H9 (cell line): Measurements from ENCODE around the gene SIPA1L3. TPM values are rescaled to one million over a fixed set of nuclear protein-coding genes. Genes with fewer than 3 reads are reported as not detected.
A peak's percentile ranks its signal among the peaks of the same experiment; 100 is the strongest.

Experiments used
- DNase-seq: peaks from one replicate; pipeline ENCODE4 v3.0.0-alpha.2; 2017
- H2AFZ ChIP-seq: one replicate; pipeline ENCODE4 v1.6.1; 2013; ENCODE audit warnings: mild to moderate bottlenecking, low read length, control low read depth, moderate library complexity
- H2AK5ac ChIP-seq: 2 replicates; pipeline ENCODE4 v1.6.1; 2013; ENCODE audit warnings: low read length, control low read depth, mixed read lengths; ENCODE audit not compliant: insufficient read length
- H2BK120ac ChIP-seq: one replicate; pipeline ENCODE4 v1.6.1; 2013; ENCODE audit warnings: low read depth, mild to moderate bottlenecking, low read length, control low read depth, inconsistent platforms; ENCODE audit not compliant: poor library complexity, severe bottlenecking
- H2BK12ac ChIP-seq: 2 replicates; pipeline ENCODE4 v1.6.1; 2013; ENCODE audit warnings: low read length, control low read depth, mixed read lengths, low read depth; ENCODE audit not compliant: insufficient read length
- H2BK15ac ChIP-seq: 2 replicates; pipeline ENCODE4 v1.6.1; 2013; ENCODE audit warnings: low read depth, low read length, control low read depth
- H2BK20ac ChIP-seq: one replicate; pipeline ENCODE4 v1.6.1; 2013; ENCODE audit warnings: low read depth, mild to moderate bottlenecking, low read length, control low read depth, inconsistent platforms; ENCODE audit not compliant: poor library complexity, severe bottlenecking
- H2BK5ac ChIP-seq: 2 replicates; pipeline ENCODE4 v1.6.1; 2013; ENCODE audit warnings: low read length, control low read depth, mixed read lengths; ENCODE audit not compliant: insufficient read length
- H3K14ac ChIP-seq: 2 replicates; pipeline ENCODE4 v1.6.1; 2013; ENCODE audit warnings: low read length, control low read depth; ENCODE audit not compliant: insufficient read depth
- H3K18ac ChIP-seq: 2 replicates; pipeline ENCODE4 v1.6.1; 2013; ENCODE audit warnings: low read depth, mild to moderate bottlenecking, mixed read lengths, low read length, control low read depth; ENCODE audit not compliant: insufficient read length
- H3K23ac ChIP-seq: 2 replicates; pipeline ENCODE4 v1.6.1; 2013; ENCODE audit warnings: low read length, control low read depth, mixed read lengths, low read depth; ENCODE audit not compliant: insufficient read length
- H3K23me2 ChIP-seq: 2 replicates; pipeline ENCODE4 v1.6.1; 2013; ENCODE audit warnings: low read depth, mild to moderate bottlenecking, mixed read lengths, low read length, control low read depth; ENCODE audit not compliant: insufficient read length, poor library complexity, severe bottlenecking
- H3K27ac ChIP-seq: 2 replicates; pipeline ENCODE4 v1.5.1; 2013; ENCODE audit warnings: low read length, control low read depth, mixed read lengths, low read depth; ENCODE audit not compliant: insufficient read length
- H3K27me3 ChIP-seq: 2 replicates; pipeline ENCODE4 v1.6.1; 2013; ENCODE audit warnings: low read length, control low read depth, inconsistent platforms; ENCODE audit not compliant: insufficient read depth
- H3K4ac ChIP-seq: 2 replicates; pipeline ENCODE4 v1.6.1; 2013; ENCODE audit warnings: low read depth, mild to moderate bottlenecking, control low read depth, inconsistent platforms, low read length, moderate library complexity
- H3K4me1 ChIP-seq: 2 replicates; pipeline ENCODE4 v1.6.1; 2013; ENCODE audit warnings: low read length, control low read depth, inconsistent platforms; ENCODE audit not compliant: insufficient read depth
- H3K4me2 ChIP-seq: 2 replicates; pipeline ENCODE4 v1.6.1; 2013; ENCODE audit warnings: low read length, control low read depth, mixed read lengths; ENCODE audit not compliant: insufficient read length, insufficient read depth
- H3K56ac ChIP-seq: 2 replicates; pipeline ENCODE4 v1.6.1; 2013; ENCODE audit warnings: low read depth, mild to moderate bottlenecking, mixed read lengths, low read length, control low read depth; ENCODE audit not compliant: insufficient read length
- H3K79me1 ChIP-seq: 2 replicates; pipeline ENCODE4 v1.6.1; 2013; ENCODE audit warnings: low read depth, mild to moderate bottlenecking, moderate library complexity, low read length, control low read depth, inconsistent platforms; ENCODE audit not compliant: insufficient read depth, poor library complexity, severe bottlenecking
- H3K79me2 ChIP-seq: 2 replicates; pipeline ENCODE4 v1.6.1; 2013; ENCODE audit warnings: low read length, control low read depth, inconsistent platforms; ENCODE audit not compliant: insufficient read depth
- H3K9ac ChIP-seq: 2 replicates; pipeline ENCODE4 v1.6.1; 2013; ENCODE audit warnings: low read length, control low read depth, mixed read lengths; ENCODE audit not compliant: insufficient read length; ENCODE audit errors: extremely low read depth
- H3K9me3 ChIP-seq: one replicate; pipeline ENCODE4 v1.6.1; 2013; ENCODE audit warnings: low read depth, low read length, inconsistent platforms; ENCODE audit not compliant: control insufficient read depth
- H3T11ph ChIP-seq: one replicate; pipeline ENCODE4 v1.6.1; 2013; ENCODE audit warnings: mild to moderate bottlenecking, low read length, control low read depth, inconsistent platforms
- H4K20me1 ChIP-seq: one replicate; pipeline ENCODE4 v1.6.1; 2013; ENCODE audit not compliant: control insufficient read depth, insufficient read length, insufficient read depth
- H4K5ac ChIP-seq: 2 replicates; pipeline ENCODE4 v1.6.1; 2013; ENCODE audit warnings: low read depth, mild to moderate bottlenecking, mixed read lengths, low read length, control low read depth; ENCODE audit not compliant: insufficient read length
- H4K8ac ChIP-seq: replicated peaks from 2 replicates; pipeline ENCODE4 v1.6.1; 2013; ENCODE audit warnings: low read length, control low read depth, mixed read lengths, low read depth; ENCODE audit not compliant: insufficient read length
- H4K91ac ChIP-seq: 2 replicates; pipeline ENCODE4 v1.6.1; 2013; ENCODE audit warnings: low read depth, mild to moderate bottlenecking, moderate library complexity, mixed read lengths, low read length, control low read depth; ENCODE audit not compliant: insufficient read length
- H3K27ac Mint-ChIP-seq, 3 experiments: 2 replicates in 2 of 3; 3 replicates in 1 of 3; pipeline ENCODE4 v1.8.0; 2020 to 2021; ENCODE audit warnings: mixed read lengths in 3 of 3, mild to moderate bottlenecking in 1 of 3, moderate library complexity in 1 of 3
- H3K27me3 Mint-ChIP-seq: 2 replicates; pipeline ENCODE4 v1.8.0; 2021; ENCODE audit warnings: low read depth, mild to moderate bottlenecking, moderate library complexity, mixed read lengths
- H3K36me3 Mint-ChIP-seq, 3 experiments: 2 replicates in 2 of 3; 3 replicates in 1 of 3; pipeline ENCODE4 v1.8.0; 2020 to 2021; ENCODE audit warnings: low read depth in 3 of 3, mixed read lengths in 3 of 3; ENCODE audit not compliant: insufficient read depth in 1 of 3
- H3K4me1 Mint-ChIP-seq, 2 experiments: 2 replicates each; pipeline ENCODE4 v1.8.0; 2020; ENCODE audit warnings: mixed read lengths in 2 of 2
- H3K4me3 Mint-ChIP-seq, 2 experiments: 2 replicates in 1 of 2; 3 replicates in 1 of 2; pipeline ENCODE4 v1.8.0; 2020 to 2021; ENCODE audit warnings: mild to moderate bottlenecking in 2 of 2, mixed read lengths in 2 of 2, moderate library complexity in 1 of 2
- H3K9me3 Mint-ChIP-seq, 2 experiments: 2 replicates in 1 of 2; 3 replicates in 1 of 2; pipeline ENCODE4 v1.8.0; 2020; ENCODE audit warnings: mild to moderate bottlenecking in 2 of 2, mixed read lengths in 2 of 2, moderate library complexity in 1 of 2
- CTCF ChIP-seq: fragments of 200-600 bp; sonication (generic); conservative IDR thresholded peaks from 3 replicates; pipeline ENCODE4 v1.8.0; 2021; ENCODE audit warnings: antibody characterized with exemption, mild to moderate bottlenecking
- WGBS: extraction: QIAGEN DNeasy Blood & Tissue Kit; methylation state at CpG from one replicate; pipeline ENCODE4 v1.1.7; 2013; ENCODE audit warnings: missing lambda C conversion rate, low lambda C conversion rate, mixed read lengths; ENCODE audit not compliant: insufficient read length; ENCODE audit errors: extremely low coverage; 5-methylcytosine and 5-hydroxymethylcytosine counted together
- total RNA-seq: library from RNA; stranded (reverse); gene quantifications from 2 replicates; pipeline ENCODE4 v1.2.1, GENCODE V29; 2021

SIPA1L3 gene
- total RNA-seq, 1 experiment from 2014 or later: 40.1 TPM

- H3K18ac ChIP-seq: no peak overlapping the region
Observed at GRCh38 chr19:38023671-38024541, 116.9 kb downstream of the SIPA1L3 start.

More at GRCh38 chr19:38023671-38024541, 116.9 kb downstream of the SIPA1L3 start:
- Histone ChIP-seq H3K27me3 (no peaks in the 10 kb centered on the region), H3K9ac (no peak overlapping the region), H4K5ac (no peak overlapping the region), H2BK15ac (no peak overlapping the region), H3T11ph (no peak overlapping the region), H3K23ac (no peak overlapping the region), H2BK5ac (no peak overlapping the region), H4K91ac (no peak overlapping the region), H3K9me3 (no peaks in the 10 kb centered on the region), H3K79me2 (no peaks in the 10 kb centered on the region), H3K79me1 (no peaks in the 10 kb centered on the region), H2BK120ac (no peak overlapping the region), H3K23me2 (no peaks in the 10 kb centered on the region), H3K4me1 (peaks cover 6% of the 10 kb centered on the region; the same call in 1 of the 2 replicates), H3K56ac (no peak overlapping the region), H2BK20ac (no peak overlapping the region), H4K20me1 (no peaks in the 10 kb centered on the region), H3K4ac (no peak overlapping the region), H2AK5ac (no peak overlapping the region), H2BK12ac (no peak overlapping the region), H2AFZ (no peak overlapping the region), H4K8ac (no peak overlapping the region), H3K14ac (no peak overlapping the region), H3K4me2 (no peak overlapping the region), H3K27ac (no peak overlapping the region)
- Mint-ChIP-seq H3K27me3 (peaks cover 1% of the 10 kb centered on the region; the same call in 1 of the 2 replicates), H3K4me1 (peaks cover 28 to 34% of the 10 kb centered on the region in 2 experiments), H3K4me3 (no peak overlapping the region), H3K36me3 (no peaks in the 10 kb centered on the region; a peak in 2 of 7 replicates), H3K27ac (peak overlapping the region; percentile 42 to 94 (median 81); a peak in 6 of 7 replicates), H3K9me3 (no peaks in the 10 kb centered on the region)
- no CpG with 5 or more reads among the region's 12 CpGs for WGBS
- DNase-seq: no peak
- no peak for TF ChIP-seq CTCF
